ENCODE measurements around the gene BBS9. TPM values are rescaled to one million over a fixed set of nuclear protein-coding genes. Genes with fewer than 3 reads are reported as not detected.

Gene BBS9
- polyA plus RNA-seq, 1 donor: 8.8 TPM

- no peaks in the 10 kb centered on the region for H3K36me3 ChIP-seq (ENCODE audit: control insufficient read depth, insufficient read depth, low read length)
- no peak for DNase-seq
- H3K27me3 ChIP-seq (ENCODE audit: control insufficient read depth, insufficient read depth, low read length): no peaks in the 10 kb centered on the region
- no peak overlapping the region for H3K27ac ChIP-seq (ENCODE audit: low read length)
- no peaks in the 10 kb centered on the region for H3K9me3 ChIP-seq (ENCODE audit: control insufficient read depth, low read depth, low read length)
- H3K4me1 ChIP-seq (ENCODE audit: control insufficient read depth, insufficient read depth, low read length): no peaks in the 10 kb centered on the region
- 80% methylated on average over 1 of the region's 6 CpGs for WGBS (ENCODE audit: insufficient coverage, low lambda C conversion rate)
- no peak overlapping the region for H3K4me3 ChIP-seq (ENCODE audit: low read length)
Measured at GRCh38 chr7:33448035-33448434, 318.7 kb downstream of the BBS9 start.

GRCh38 chr7:33449847-33450246 is 320.5 kb downstream of the BBS9 start:
- Histone ChIP-seq H3K36me3 (ENCODE audit: control insufficient read depth, insufficient read depth, low read length) (no peaks in the 10 kb centered on the region), H3K9me3 (ENCODE audit: control insufficient read depth, low read depth, low read length) (no peaks in the 10 kb centered on the region), H3K4me1 (ENCODE audit: control insufficient read depth, insufficient read depth, low read length) (no peaks in the 10 kb centered on the region), H3K27me3 (ENCODE audit: control insufficient read depth, insufficient read depth, low read length) (no peaks in the 10 kb centered on the region), H3K4me3 (ENCODE audit: low read length) (no peak overlapping the region), H3K27ac (ENCODE audit: low read length) (no peak overlapping the region)
- WGBS (ENCODE audit: insufficient coverage, low lambda C conversion rate): 100% methylated on average over 3 of the region's 5 CpGs
- no peak for DNase-seq

- Histone ChIP-seq H3K4me1 (ENCODE audit: control insufficient read depth, insufficient read depth, low read length) (no peaks in the 10 kb centered on the region), H3K27me3 (ENCODE audit: control insufficient read depth, insufficient read depth, low read length) (no peaks in the 10 kb centered on the region), H3K27ac (ENCODE audit: low read length) (peak overlapping the region; percentile 35), H3K36me3 (ENCODE audit: control insufficient read depth, insufficient read depth, low read length) (no peaks in the 10 kb centered on the region), H3K4me3 (ENCODE audit: low read length) (no peak overlapping the region), H3K9me3 (ENCODE audit: control insufficient read depth, low read depth, low read length) (no peaks in the 10 kb centered on the region)
- peak; percentile 55 to 86 for DNase-seq
- 80% methylated on average over 1 of the region's 1 CpG for WGBS (ENCODE audit: insufficient coverage, low lambda C conversion rate)
Measured at GRCh38 chr7:33452805-33453502, 323.6 kb downstream of the BBS9 start.

GRCh38 chr7:33457039-33457438 is 327.7 kb downstream of the BBS9 start:
- no peaks in the 10 kb centered on the region for H3K4me1 ChIP-seq (ENCODE audit: control insufficient read depth, insufficient read depth, low read length)
- no peaks in the 10 kb centered on the region for H3K27me3 ChIP-seq (ENCODE audit: control insufficient read depth, insufficient read depth, low read length)
- WGBS (ENCODE audit: insufficient coverage, low lambda C conversion rate): no CpG with 5 or more reads among the region's 6 CpGs
- no peak overlapping the region for H3K4me3 ChIP-seq (ENCODE audit: low read length)
- no peaks in the 10 kb centered on the region for H3K9me3 ChIP-seq (ENCODE audit: control insufficient read depth, low read depth, low read length)
- H3K27ac ChIP-seq (ENCODE audit: low read length): no peak overlapping the region
- no peak for DNase-seq
- no peaks in the 10 kb centered on the region for H3K36me3 ChIP-seq (ENCODE audit: control insufficient read depth, insufficient read depth, low read length)

GRCh38 chr7:33458581-33458980 is 329.2 kb downstream of the BBS9 start:
- H3K36me3 ChIP-seq (ENCODE audit: control insufficient read depth, insufficient read depth, low read length): no peaks in the 10 kb centered on the region
- DNase-seq: no peak
- H3K27ac ChIP-seq (ENCODE audit: low read length): no peak overlapping the region
- no peak overlapping the region for H3K4me3 ChIP-seq (ENCODE audit: low read length)
- H3K27me3 ChIP-seq (ENCODE audit: control insufficient read depth, insufficient read depth, low read length): no peaks in the 10 kb centered on the region
- no peaks in the 10 kb centered on the region for H3K4me1 ChIP-seq (ENCODE audit: control insufficient read depth, insufficient read depth, low read length)
- no CpG with 5 or more reads among the region's 1 CpG for WGBS (ENCODE audit: insufficient coverage, low lambda C conversion rate)
- no peaks in the 10 kb centered on the region for H3K9me3 ChIP-seq (ENCODE audit: control insufficient read depth, low read depth, low read length)

GRCh38 chr7:33459340-33459751 is 330.0 kb downstream of the BBS9 start:
- DNase-seq: peak in 1 of 2 donors; percentile 40
- no CpG with 5 or more reads among the region's 1 CpG for WGBS (ENCODE audit: insufficient coverage, low lambda C conversion rate)
- no peaks in the 10 kb centered on the region for H3K36me3 ChIP-seq (ENCODE audit: control insufficient read depth, insufficient read depth, low read length)
- H3K4me3 ChIP-seq (ENCODE audit: low read length): no peak overlapping the region
- no peaks in the 10 kb centered on the region for H3K27me3 ChIP-seq (ENCODE audit: control insufficient read depth, insufficient read depth, low read length)
- H3K9me3 ChIP-seq (ENCODE audit: control insufficient read depth, low read depth, low read length): no peaks in the 10 kb centered on the region
- H3K27ac ChIP-seq (ENCODE audit: low read length): no peak overlapping the region
- H3K4me1 ChIP-seq (ENCODE audit: control insufficient read depth, insufficient read depth, low read length): no peaks in the 10 kb centered on the region

- H3K4me3 ChIP-seq (ENCODE audit: low read length): no peak overlapping the region
- no peaks in the 10 kb centered on the region for H3K27me3 ChIP-seq (ENCODE audit: control insufficient read depth, insufficient read depth, low read length)
- DNase-seq: no peak
- no peaks in the 10 kb centered on the region for H3K4me1 ChIP-seq (ENCODE audit: control insufficient read depth, insufficient read depth, low read length)
- no peaks in the 10 kb centered on the region for H3K9me3 ChIP-seq (ENCODE audit: control insufficient read depth, low read depth, low read length)
- 70% methylated on average over 2 of the region's 2 CpGs for WGBS (ENCODE audit: insufficient coverage, low lambda C conversion rate)
- no peak overlapping the region for H3K27ac ChIP-seq (ENCODE audit: low read length)
- no peaks in the 10 kb centered on the region for H3K36me3 ChIP-seq (ENCODE audit: control insufficient read depth, insufficient read depth, low read length)
Measured at GRCh38 chr7:33463131-33463530, 333.8 kb downstream of the BBS9 start.

- no CpG with 5 or more reads among the region's 4 CpGs for WGBS (ENCODE audit: insufficient coverage, low lambda C conversion rate)
- Histone ChIP-seq H3K9me3 (ENCODE audit: control insufficient read depth, low read depth, low read length) (no peaks in the 10 kb centered on the region), H3K27ac (ENCODE audit: low read length) (no peak overlapping the region), H3K4me3 (ENCODE audit: low read length) (no peak overlapping the region), H3K4me1 (ENCODE audit: control insufficient read depth, insufficient read depth, low read length) (no peaks in the 10 kb centered on the region), H3K27me3 (ENCODE audit: control insufficient read depth, insufficient read depth, low read length) (no peaks in the 10 kb centered on the region), H3K36me3 (ENCODE audit: control insufficient read depth, insufficient read depth, low read length) (no peaks in the 10 kb centered on the region)
- no peak for DNase-seq
Measured at GRCh38 chr7:33466203-33466602, 336.8 kb downstream of the BBS9 start.

- H3K4me1 ChIP-seq (ENCODE audit: control insufficient read depth, insufficient read depth, low read length): no peaks in the 10 kb centered on the region
- no peaks in the 10 kb centered on the region for H3K9me3 ChIP-seq (ENCODE audit: control insufficient read depth, low read depth, low read length)
- no peak overlapping the region for H3K27ac ChIP-seq (ENCODE audit: low read length)
- 80% methylated on average over 1 of the region's 3 CpGs for WGBS (ENCODE audit: insufficient coverage, low lambda C conversion rate)
- no peaks in the 10 kb centered on the region for H3K27me3 ChIP-seq (ENCODE audit: control insufficient read depth, insufficient read depth, low read length)
- no peaks in the 10 kb centered on the region for H3K36me3 ChIP-seq (ENCODE audit: control insufficient read depth, insufficient read depth, low read length)
- DNase-seq: no peak
- H3K4me3 ChIP-seq (ENCODE audit: low read length): no peak overlapping the region
Measured at GRCh38 chr7:33471636-33472242, 342.4 kb downstream of the BBS9 start.

GRCh38 chr7:33472348-33473025 is 343.1 kb downstream of the BBS9 start:
- H3K9me3 ChIP-seq (ENCODE audit: control insufficient read depth, low read depth, low read length): no peaks in the 10 kb centered on the region
- H3K27me3 ChIP-seq (ENCODE audit: control insufficient read depth, insufficient read depth, low read length): no peaks in the 10 kb centered on the region
- no peak for DNase-seq
- H3K4me3 ChIP-seq (ENCODE audit: low read length): no peak overlapping the region
- no peaks in the 10 kb centered on the region for H3K4me1 ChIP-seq (ENCODE audit: control insufficient read depth, insufficient read depth, low read length)
- WGBS (ENCODE audit: insufficient coverage, low lambda C conversion rate): 73% methylated on average over 2 of the region's 4 CpGs
- H3K27ac ChIP-seq (ENCODE audit: low read length): no peak overlapping the region
- no peaks in the 10 kb centered on the region for H3K36me3 ChIP-seq (ENCODE audit: control insufficient read depth, insufficient read depth, low read length)

Measured in large intestine (tissue), 3 donors.